Measurements from ENCODE around the gene JMJD4. TPM values are rescaled to one million over a fixed set of nuclear protein-coding genes. Genes with fewer than 3 reads are reported as not detected.
"Not testable (repeated sequence)": the region's sequence is repeated elsewhere in the genome, so short reads cannot be mapped to it uniquely, and the experiment has no call there.

JMJD4 gene
- total and polyA plus RNA-seq, 4 donors, result 10.6 to 14.4 (median 12.6) TPM

GRCh38 chr1:227728059-227728891 is 6.8 kb downstream of the JMJD4 start:
- H3K27ac ChIP-seq (ENCODE audit: low read depth in 1 of 2, low read length in 2 of 2), result peak overlapping the region in 1 of 2 donors; percentile 51
- peak; percentile 81 to 92 for DNase-seq
- no peaks in the 10 kb centered on the region for H3K4me1 ChIP-seq (ENCODE audit: control insufficient read depth in 1 of 2, insufficient read depth in 2 of 2, low read length in 2 of 2)
- peak overlapping the region; percentile 42 to 70 for H3K4me3 ChIP-seq (ENCODE audit: low read length in 2 of 2)
- WGBS, 2 donors, result 1% methylated on average over 37 to 51 of the region's 51 CpGs
- no peaks in the 10 kb centered on the region for H3K27me3 ChIP-seq (ENCODE audit: control insufficient read depth in 1 of 2, insufficient read depth in 2 of 2, low read length in 1 of 2)
- peaks cover 0 to 2% of the 10 kb centered on the region in 2 donors for H3K36me3 ChIP-seq (ENCODE audit: control insufficient read depth in 1 of 2, insufficient read depth in 2 of 2, low read length in 1 of 2)
- no peaks in the 10 kb centered on the region for H3K9me3 ChIP-seq (ENCODE audit: control insufficient read depth, low read length)
- ATAC-seq (ENCODE audit: low FRiP score), result peak; percentile 55
- intact Hi-C loops (cut with DNase I), result no loop called here

- H3K9me3 ChIP-seq (ENCODE audit: control insufficient read depth, low read length), result no peaks in the 10 kb centered on the region
- 80 to 83% methylated on average over 6 of the region's 6 CpGs for WGBS, 2 donors
- H3K27me3 ChIP-seq (ENCODE audit: control insufficient read depth in 1 of 2, insufficient read depth in 2 of 2, low read length in 1 of 2), result no peaks in the 10 kb centered on the region
- no peaks in the 10 kb centered on the region for H3K36me3 ChIP-seq (ENCODE audit: control insufficient read depth in 1 of 2, insufficient read depth in 2 of 2, low read length in 1 of 2)
- no peak overlapping the region for H3K27ac ChIP-seq (ENCODE audit: low read depth in 1 of 2, low read length in 2 of 2)
- H3K4me1 ChIP-seq (ENCODE audit: control insufficient read depth in 1 of 2, insufficient read depth in 2 of 2, low read length in 2 of 2), result no peaks in the 10 kb centered on the region
- DNase-seq (no peak), ATAC-seq (ENCODE audit: low FRiP score) (no peak)
- no peak overlapping the region for H3K4me3 ChIP-seq (ENCODE audit: low read length in 2 of 2)
- intact Hi-C loops (cut with DNase I), result no loop called here
These were observed 8.0 kb downstream of the JMJD4 start for GRCh38 chr1:227726924-227727599.

DNA sequence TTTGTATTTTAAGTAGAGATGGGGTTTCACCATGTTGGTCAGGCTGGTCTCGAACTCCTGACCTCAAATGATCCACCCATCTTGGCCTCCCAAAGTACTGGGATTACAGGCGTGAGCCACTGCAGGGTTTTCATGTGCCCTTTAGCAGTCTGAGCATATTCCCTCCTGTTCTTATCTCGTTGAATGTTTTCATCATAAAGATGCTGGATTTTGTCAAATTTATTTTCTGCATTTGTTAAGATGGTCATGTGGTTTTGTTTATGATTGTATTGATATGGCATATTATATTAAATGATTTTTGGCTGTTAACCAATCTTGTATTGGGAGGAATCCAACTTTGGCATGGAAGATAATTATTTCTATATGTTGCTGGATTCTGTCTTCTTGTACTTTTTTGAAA is 8.8 kb downstream of the JMJD4 start:
- no peaks in the 10 kb centered on the region for H3K27me3 ChIP-seq (ENCODE audit: control insufficient read depth in 1 of 2, insufficient read depth in 2 of 2, low read length in 1 of 2)
- H3K4me1 ChIP-seq (ENCODE audit: control insufficient read depth in 1 of 2, insufficient read depth in 2 of 2, low read length in 2 of 2), result no peaks in the 10 kb centered on the region
- 71 to 76% methylated on average over 3 of the region's 3 CpGs for WGBS, 2 donors
- DNase-seq (no peak), ATAC-seq (ENCODE audit: low FRiP score) (no peak)
- no peak overlapping the region for H3K4me3 ChIP-seq (ENCODE audit: low read length in 2 of 2)
- H3K27ac ChIP-seq (ENCODE audit: low read depth in 1 of 2, low read length in 2 of 2), result no peak overlapping the region
- no peaks in the 10 kb centered on the region for H3K9me3 ChIP-seq (ENCODE audit: control insufficient read depth, low read length)
- intact Hi-C loops (cut with DNase I), result no loop called here
- no peaks in the 10 kb centered on the region for H3K36me3 ChIP-seq (ENCODE audit: control insufficient read depth in 1 of 2, insufficient read depth in 2 of 2, low read length in 1 of 2)

GRCh38 chr1:227725046-227725445 is 10.1 kb downstream of the JMJD4 start:
- 58 to 64% methylated on average over 2 of the region's 2 CpGs for WGBS, 2 donors
- no peak for DNase-seq
- intact Hi-C loops (cut with DNase I), result no loop called here

GRCh38 chr1:227723474-227723873 is 11.6 kb downstream of the JMJD4 start:
- intact Hi-C loops (cut with DNase I), result no loop called here
- Histone ChIP-seq H3K36me3 (ENCODE audit: control insufficient read depth in 1 of 2, insufficient read depth in 2 of 2, low read length in 1 of 2) (no peaks in the 10 kb centered on the region), H3K4me3 (ENCODE audit: low read length in 2 of 2) (no peak overlapping the region), H3K27me3 (ENCODE audit: control insufficient read depth in 1 of 2, insufficient read depth in 2 of 2, low read length in 1 of 2) (no peaks in the 10 kb centered on the region), H3K4me1 (ENCODE audit: control insufficient read depth in 1 of 2, insufficient read depth in 2 of 2, low read length in 2 of 2) (no peaks in the 10 kb centered on the region), H3K27ac (ENCODE audit: low read depth in 1 of 2, low read length in 2 of 2) (no peak overlapping the region), H3K9me3 (ENCODE audit: control insufficient read depth, low read length) (peaks cover 9% of the 10 kb centered on the region)
- WGBS, 2 donors, result 88 to 100% methylated on average over 1 of the region's 1 CpG
- ATAC-seq (ENCODE audit: low FRiP score), result no peak
- DNase-seq, result no peak

More at GRCh38 chr1:227725046-227725445, 10.1 kb downstream of the JMJD4 start:
- peaks cover 2% of the 10 kb centered on the region for H3K9me3 ChIP-seq (ENCODE audit: control insufficient read depth, low read length)
- no peak overlapping the region for H3K27ac ChIP-seq (ENCODE audit: low read depth in 1 of 2, low read length in 2 of 2)
- no peak for ATAC-seq (ENCODE audit: low FRiP score)
- H3K4me3 ChIP-seq (ENCODE audit: low read length in 2 of 2), result no peak overlapping the region
- no peaks in the 10 kb centered on the region for H3K27me3 ChIP-seq (ENCODE audit: control insufficient read depth in 1 of 2, insufficient read depth in 2 of 2, low read length in 1 of 2)
- H3K36me3 ChIP-seq (ENCODE audit: control insufficient read depth in 1 of 2, insufficient read depth in 2 of 2, low read length in 1 of 2), result no peaks in the 10 kb centered on the region
- H3K4me1 ChIP-seq (ENCODE audit: control insufficient read depth in 1 of 2, insufficient read depth in 2 of 2, low read length in 2 of 2), result no peaks in the 10 kb centered on the region

- intact Hi-C loops (cut with DNase I), result no loop called here
- H3K4me1 ChIP-seq (ENCODE audit: control insufficient read depth in 1 of 2, insufficient read depth in 2 of 2, low read length in 2 of 2), result no peaks in the 10 kb centered on the region
- no peaks in the 10 kb centered on the region for H3K36me3 ChIP-seq (ENCODE audit: control insufficient read depth in 1 of 2, insufficient read depth in 2 of 2, low read length in 1 of 2)
- no peak overlapping the region for H3K27ac ChIP-seq (ENCODE audit: low read depth in 1 of 2, low read length in 2 of 2)
- ATAC-seq (ENCODE audit: low FRiP score), result no peak
- 76 to 89% methylated on average over 2 of the region's 2 CpGs for WGBS, 2 donors
- H3K4me3 ChIP-seq (ENCODE audit: low read length in 2 of 2), result no peak overlapping the region
- H3K9me3 ChIP-seq (ENCODE audit: control insufficient read depth, low read length), result peaks cover 9% of the 10 kb centered on the region
- no peaks in the 10 kb centered on the region for H3K27me3 ChIP-seq (ENCODE audit: control insufficient read depth in 1 of 2, insufficient read depth in 2 of 2, low read length in 1 of 2)
- DNase-seq, result no peak
These were observed 16.2 kb downstream of the JMJD4 start for GRCh38 chr1:227718932-227719331.

- DNase-seq (no peak), ATAC-seq (ENCODE audit: low FRiP score) (no peak)
- no peaks in the 10 kb centered on the region for H3K4me1 ChIP-seq (ENCODE audit: control insufficient read depth in 1 of 2, insufficient read depth in 2 of 2, low read length in 2 of 2)
- no peaks in the 10 kb centered on the region for H3K27me3 ChIP-seq (ENCODE audit: control insufficient read depth in 1 of 2, insufficient read depth in 2 of 2, low read length in 1 of 2)
- peaks cover 3% of the 10 kb centered on the region for H3K9me3 ChIP-seq (ENCODE audit: control insufficient read depth, low read length)
- intact Hi-C loops (cut with DNase I), result no loop called here
- H3K36me3 ChIP-seq (ENCODE audit: control insufficient read depth in 1 of 2, insufficient read depth in 2 of 2, low read length in 1 of 2), result no peaks in the 10 kb centered on the region
- no peak overlapping the region for H3K27ac ChIP-seq (ENCODE audit: low read depth in 1 of 2, low read length in 2 of 2)
- no peak overlapping the region for H3K4me3 ChIP-seq (ENCODE audit: low read length in 2 of 2)
These were observed 22.5 kb downstream of the JMJD4 start for GRCh38 chr1:227712648-227713047.

DNA sequence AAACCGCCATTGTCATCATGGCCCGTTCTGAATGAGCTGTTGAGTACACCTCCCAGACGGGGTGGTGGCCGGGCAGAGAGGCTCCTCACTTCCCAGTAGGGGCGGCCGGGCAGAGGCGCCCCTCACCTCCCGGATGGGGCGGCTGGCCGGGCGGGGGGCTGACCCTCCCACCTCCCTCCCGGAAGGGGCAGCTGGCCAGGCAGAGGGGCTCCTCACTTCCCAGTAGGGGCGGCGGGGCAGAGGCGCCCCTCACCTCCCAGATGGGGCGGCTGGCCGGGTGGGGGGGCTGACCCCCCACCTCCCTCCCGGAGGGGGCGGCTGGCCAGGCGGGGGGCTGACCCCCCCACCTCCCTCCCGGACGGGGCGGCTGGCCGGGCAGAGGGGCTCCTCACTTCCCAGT is 24.6 kb downstream of the JMJD4 start:
- 93 to 96% methylated on average over 15 to 24 of the region's 24 CpGs for WGBS, 2 donors
- H3K27ac ChIP-seq (ENCODE audit: low read depth in 1 of 2, low read length in 2 of 2); H3K36me3 ChIP-seq (ENCODE audit: control insufficient read depth in 1 of 2, insufficient read depth in 2 of 2, low read length in 1 of 2); H3K27me3 ChIP-seq (ENCODE audit: control insufficient read depth in 1 of 2, insufficient read depth in 2 of 2, low read length in 1 of 2); ATAC-seq (ENCODE audit: low FRiP score); DNase-seq; H3K4me1 ChIP-seq (ENCODE audit: control insufficient read depth in 1 of 2, insufficient read depth in 2 of 2, low read length in 2 of 2); H3K4me3 ChIP-seq (ENCODE audit: low read length in 2 of 2); H3K9me3 ChIP-seq (ENCODE audit: control insufficient read depth, low read length); intact Hi-C loops (cut with DNase I): not testable (repeated sequence)

DNA sequence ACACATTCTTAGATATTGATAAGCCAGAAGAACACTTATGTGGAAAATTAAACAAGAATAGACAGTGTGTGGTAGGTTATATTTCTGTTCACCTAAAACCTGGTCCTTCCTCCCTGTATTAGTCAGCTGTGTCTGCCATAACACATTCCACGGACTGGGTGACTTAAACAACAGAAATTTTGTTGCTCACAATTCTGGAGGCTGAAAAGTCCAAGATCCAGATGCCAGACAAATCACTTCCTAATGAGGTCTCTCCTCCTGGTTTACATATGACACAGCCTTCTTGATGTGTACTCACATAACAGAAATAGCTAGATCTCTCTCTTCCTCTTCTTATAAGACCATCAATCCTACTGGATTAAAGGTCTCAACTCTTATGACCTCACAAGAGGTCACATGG is 25.7 kb downstream of the JMJD4 start:
- no peaks in the 10 kb centered on the region for H3K36me3 ChIP-seq (ENCODE audit: control insufficient read depth in 1 of 2, insufficient read depth in 2 of 2, low read length in 1 of 2)

More for the DNA sequence above, 25.7 kb downstream of the JMJD4 start:
- peaks cover 3% of the 10 kb centered on the region for H3K9me3 ChIP-seq (ENCODE audit: control insufficient read depth, low read length)
- DNase-seq (no peak), ATAC-seq (ENCODE audit: low FRiP score) (no peak)
- H3K4me3 ChIP-seq (ENCODE audit: low read length in 2 of 2), result no peak overlapping the region
- no peaks in the 10 kb centered on the region for H3K27me3 ChIP-seq (ENCODE audit: control insufficient read depth in 1 of 2, insufficient read depth in 2 of 2, low read length in 1 of 2)
- H3K4me1 ChIP-seq (ENCODE audit: control insufficient read depth in 1 of 2, insufficient read depth in 2 of 2, low read length in 2 of 2), result no peaks in the 10 kb centered on the region
- intact Hi-C loops (cut with DNase I), result no loop called here
- H3K27ac ChIP-seq (ENCODE audit: low read depth in 1 of 2, low read length in 2 of 2), result no peak overlapping the region
- 74 to 80% methylated on average over 1 of the region's 1 CpG for WGBS, 2 donors

Measured in aorta (tissue), 5 donors.